ENCODE measurements around the gene TUNAR.
"Not testable (repeated sequence)": the region's sequence is repeated elsewhere in the genome, so short reads cannot be mapped to it uniquely, and the experiment has no call there.

The TUNAR gene

DNA sequence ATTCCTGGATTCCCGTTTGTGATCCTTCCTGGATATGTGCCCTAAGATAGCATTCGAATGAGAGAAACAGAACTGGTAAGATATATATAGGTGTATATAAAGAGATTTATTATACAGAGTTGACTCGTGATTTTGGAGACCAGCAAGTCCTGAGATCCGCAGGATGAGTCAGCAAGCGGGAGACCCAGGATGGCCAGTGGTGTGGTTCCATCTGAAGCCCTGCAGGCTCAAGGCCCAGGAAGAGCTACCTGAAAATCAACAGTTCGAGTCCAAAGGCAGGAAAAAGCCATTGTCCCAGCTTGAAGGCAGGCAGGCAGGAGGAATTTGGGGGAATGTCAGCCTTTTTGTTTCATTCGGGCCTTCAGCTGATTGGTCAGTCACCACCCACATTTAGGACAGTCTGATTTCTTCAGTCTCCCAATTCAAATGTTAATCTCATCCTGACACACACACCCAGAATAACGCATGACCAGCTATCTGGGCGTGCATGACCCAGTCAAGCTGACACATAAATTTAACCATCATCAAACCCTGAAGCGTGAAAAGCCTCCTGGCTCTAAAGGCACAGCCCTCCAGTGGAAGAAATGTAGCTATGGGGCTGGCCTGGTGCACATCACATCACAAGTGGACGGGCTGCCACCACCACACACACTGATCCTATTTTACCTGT, 44.3 kb downstream of the TUNAR start:
- no peak for DNase-seq

DNA sequence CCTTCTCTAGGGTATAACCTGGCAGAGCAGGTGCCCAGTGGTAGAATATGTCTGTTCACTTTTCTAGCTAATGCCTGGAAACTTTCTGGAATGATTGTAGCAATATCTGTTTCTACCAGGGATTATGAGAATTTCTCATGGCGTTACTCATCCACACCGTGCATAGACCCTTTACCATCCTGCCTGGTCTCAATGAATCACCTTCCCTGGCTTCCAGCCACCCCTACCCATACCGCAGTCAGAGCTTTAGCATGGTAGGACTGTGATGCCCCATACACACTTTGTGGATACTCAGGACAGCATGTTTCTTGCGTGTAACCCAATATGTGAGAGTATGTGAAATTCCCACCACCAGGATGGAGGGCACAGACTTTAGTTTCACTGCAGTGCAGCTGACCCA, 45.4 kb downstream of the TUNAR start:
- DNase-seq, result no peak

DNA sequence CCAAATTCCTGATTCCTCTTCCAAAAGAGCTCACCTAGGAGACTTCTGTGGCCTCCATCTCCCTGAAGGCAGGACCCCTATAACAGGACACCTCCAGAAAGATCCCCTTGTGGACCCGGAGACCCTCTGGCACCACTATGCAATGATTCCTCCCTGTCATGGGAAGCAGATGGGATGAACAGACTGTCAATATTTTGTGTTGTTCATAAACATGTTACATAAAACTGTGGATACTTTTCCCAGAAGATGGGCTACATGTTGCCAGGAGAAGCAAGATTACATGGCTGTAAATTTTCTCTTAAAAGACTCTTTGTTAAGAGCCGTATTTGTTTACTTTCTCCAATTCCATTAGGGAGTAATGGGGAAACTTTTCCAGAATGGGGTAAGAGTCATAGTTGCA, 52.1 kb downstream of the TUNAR start:
- DNase-seq, result no peak

DNA sequence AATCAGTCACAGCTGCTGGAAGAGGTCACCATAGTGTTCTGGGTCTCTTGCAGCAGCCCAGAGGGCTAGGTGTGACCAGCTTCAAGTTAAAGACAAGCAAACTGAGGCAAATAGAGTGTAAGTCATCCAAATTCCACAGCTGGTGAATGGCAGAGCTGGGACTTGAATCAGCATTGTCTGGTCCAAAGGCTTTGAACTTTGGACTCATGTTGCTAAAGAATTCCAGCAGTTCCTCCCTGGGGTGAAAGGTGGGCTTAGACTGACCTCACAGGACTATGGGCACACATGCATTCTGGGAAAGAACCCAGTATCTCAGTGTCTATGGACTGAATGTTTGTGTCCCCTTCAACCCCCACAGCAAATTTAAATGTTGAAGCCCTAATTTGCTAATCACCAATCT, 54.8 kb downstream of the TUNAR start:
- DNase-seq, result no peak

DNA sequence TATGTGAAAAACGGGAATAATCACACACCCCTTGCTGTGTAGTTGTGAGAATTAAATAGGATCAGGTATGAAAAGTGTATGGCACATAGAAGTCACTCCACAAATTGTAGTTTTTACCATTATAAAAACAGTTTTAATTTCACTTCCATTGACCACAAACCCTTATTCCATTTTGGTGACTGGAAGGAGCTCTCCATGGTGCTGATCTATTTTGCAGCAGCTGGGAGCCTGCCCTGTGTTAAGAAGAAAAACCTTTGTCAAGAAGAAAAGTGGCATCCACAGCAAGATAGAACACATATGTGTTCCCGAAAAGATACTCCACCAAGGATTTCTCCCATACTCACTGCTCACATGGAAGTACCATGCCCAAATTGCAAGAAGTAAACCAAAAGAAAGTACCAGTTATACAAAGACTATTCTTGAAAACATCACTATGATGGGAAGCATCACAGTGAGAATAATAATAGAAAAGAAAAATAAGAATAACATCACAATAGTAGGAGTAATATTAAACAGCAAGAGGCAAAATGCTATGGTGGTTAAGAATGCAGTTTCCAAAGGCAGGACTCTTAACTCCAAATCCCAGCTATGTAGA, 58.7 kb downstream of the TUNAR start:
- no peak for DNase-seq

DNA sequence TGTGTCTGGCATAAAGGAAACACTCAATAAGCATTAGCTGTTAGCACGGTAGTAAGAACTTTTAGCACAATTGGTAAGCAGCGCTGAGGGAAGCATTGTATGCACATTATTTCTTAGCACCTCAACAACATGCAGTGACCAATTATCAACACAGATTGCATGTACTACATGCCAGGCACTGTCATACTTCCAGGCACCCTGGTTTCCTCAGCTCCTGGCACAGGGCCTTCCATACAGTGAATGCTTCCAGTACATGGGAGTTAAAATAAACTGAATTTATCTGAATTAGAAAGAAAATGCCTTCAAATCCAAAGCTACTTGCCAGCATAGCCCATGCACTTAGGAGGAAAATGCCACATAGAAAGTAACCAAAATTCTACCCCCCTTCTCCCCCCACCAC, 59.4 kb downstream of the TUNAR start:
- DNase-seq, result no peak

DNA sequence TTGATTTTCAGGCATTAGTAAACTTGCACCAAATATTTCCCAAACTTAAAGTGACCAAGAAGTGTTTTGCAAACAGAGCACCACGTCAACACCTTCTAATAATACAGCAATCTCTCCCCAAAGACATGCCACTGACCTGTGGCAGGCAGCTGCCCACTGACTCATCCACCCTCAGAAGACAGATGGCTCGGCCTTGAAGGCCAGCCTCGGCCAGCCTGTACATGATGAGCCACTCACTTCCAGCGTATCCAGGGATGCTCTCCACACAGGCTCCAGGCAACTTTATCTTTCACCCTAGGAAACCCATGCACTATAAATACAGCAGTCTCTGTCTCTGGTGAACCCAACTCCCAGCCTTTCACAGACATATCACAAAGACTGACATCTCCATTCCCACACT, 62.7 kb downstream of the TUNAR start:
- DNase-seq, result no peak

DNA sequence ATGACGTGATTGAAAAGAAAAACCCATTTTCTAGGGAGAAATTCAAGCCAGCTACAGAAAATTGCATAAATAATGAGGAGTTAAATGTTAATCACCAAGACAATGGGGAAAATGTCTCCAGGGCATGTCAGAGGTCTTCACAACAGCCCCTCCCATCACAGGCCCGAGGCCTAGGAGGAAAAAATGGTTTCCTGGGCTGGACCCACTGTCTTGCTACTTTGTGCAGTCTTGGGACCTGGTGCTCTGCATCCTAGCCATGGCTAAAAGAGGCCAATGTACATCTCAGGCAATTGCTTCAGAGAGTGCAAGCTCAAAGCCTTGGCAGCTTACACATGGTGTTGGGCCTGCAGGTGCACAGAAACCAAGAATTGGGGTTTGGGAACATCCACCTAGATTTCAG, 65.3 kb downstream of the TUNAR start:
- no peak for DNase-seq

DNA sequence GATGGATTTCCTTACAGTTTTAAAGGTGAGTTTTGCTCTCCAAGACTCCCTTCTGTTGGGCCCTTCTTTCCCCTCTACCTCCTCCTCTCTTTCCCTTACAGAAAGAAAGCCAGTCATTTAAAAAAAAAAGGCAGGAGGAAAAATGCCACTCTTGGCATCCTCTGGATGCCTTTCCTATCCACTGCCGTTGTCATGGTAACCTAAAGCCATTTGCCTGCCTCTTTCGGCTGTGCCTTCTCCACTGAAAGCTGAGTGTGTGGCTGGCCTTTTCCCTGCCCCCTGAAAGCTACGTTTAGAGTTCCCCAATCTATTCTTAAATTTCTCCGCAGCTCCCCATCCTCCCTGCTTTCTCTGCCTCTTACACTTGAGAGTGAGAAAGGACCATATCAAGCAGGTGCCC, 67.1 kb downstream of the TUNAR start:
- DNase-seq, result no peak

DNA sequence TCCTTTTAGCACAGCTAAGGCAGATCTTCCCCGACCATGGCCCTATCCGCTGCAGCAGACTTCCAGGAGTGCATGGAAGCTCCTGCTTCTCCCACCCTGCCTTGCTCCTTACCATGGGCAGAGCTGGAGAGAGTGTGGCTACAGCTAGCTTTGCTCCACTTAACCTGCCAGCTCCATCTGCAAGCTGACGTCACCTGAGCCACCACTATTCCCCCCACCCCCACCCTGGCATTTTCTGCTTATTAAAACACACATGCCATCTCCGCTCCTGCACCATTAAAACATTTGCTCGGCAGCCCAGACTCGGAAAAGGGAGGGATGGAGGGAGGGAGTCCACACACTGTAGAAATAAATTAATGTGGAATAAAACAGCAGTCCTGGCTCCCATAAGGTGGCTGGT, 67.8 kb downstream of the TUNAR start:
- no peak for DNase-seq

DNA sequence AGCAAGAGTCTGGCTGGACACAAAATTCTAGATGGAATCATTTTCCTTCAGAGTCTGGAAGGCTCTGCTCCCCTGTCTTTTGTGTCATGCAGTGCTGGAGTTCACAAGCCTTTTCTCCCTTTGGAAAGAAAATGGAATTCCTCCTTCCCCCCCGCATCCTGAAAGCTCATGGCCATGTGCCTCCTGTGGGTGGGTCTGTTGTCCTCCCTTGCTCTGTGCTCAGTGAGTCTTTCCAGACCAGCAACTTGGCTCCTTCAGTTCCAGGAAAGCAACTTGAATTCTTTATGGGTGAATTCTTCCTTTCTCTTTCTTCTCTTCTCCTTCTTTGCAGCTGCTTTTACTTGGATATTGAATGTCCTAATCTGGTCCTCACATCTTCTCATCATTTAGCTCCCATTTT, 70.2 kb downstream of the TUNAR start:
- no peak for DNase-seq

DNA sequence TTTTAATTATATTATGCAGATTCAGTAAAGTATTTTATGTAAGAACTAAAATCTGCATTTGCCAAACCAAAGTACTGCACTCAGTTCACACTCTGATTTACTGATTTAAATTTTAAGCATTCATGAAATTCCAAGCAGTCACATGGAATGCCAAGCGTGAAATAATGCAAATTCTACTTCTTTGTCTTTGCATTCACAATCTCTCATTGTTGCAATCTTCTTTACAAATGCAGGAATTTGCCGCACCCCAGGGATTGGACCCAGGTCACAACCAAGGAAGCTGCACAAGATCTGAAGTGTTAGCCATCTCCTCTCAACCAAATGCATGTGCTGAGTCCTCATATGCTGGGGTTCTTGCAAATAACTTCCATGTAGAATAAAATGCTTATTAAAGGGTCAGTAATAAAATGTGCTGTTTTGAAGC, 71.9 kb downstream of the TUNAR start:
- DNase-seq, result no peak

DNA sequence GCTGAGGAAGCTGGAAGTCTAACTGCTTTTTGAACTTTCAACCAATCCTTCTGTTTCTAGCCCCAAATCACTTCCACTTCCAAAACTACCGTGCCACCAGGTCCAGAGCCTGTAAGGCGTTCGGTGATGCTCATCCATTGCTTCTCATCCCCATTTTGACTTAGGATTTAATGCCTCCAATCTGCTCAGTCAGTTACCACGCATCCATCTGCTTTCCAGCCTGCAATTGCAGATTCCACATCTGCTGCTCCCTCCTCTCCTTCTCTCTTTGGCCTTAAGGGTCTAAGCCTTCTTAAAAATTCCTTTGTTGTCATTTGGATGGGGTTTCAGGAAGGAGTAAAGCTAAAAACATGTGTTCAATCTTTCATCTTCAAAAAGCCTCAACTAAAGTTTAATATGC, 74.7 kb downstream of the TUNAR start:
- DNase-seq, result no peak

DNA sequence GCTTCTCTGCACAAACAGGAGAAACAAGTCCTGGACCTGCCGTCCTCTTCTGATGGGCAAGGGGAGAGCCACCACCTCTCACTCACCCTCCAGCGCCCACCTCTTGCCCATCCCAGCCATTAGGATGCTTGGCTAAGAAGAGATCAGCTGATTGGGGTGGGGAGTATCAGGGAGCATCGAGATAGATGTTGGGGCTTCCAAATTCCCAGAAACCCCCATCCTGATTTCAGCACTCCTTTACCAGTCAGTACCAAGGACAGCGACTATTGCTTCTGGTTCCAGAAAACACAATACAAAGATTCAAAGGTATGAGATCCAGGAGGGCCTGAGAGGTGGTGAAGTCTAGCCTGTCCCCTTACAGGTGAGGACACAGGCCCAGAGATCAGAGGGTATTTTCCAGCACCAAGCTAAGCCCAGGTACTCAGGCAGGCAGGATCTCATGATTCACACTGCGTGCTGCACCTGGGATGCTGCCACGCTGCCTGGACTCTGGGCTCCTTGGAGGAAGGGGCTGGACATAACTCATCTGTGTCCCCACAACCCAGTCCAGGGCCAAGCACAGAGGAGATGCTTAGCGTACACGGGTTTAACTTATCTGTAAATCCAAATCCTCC, 76.6 kb downstream of the TUNAR start:
- no peak for DNase-seq

DNA sequence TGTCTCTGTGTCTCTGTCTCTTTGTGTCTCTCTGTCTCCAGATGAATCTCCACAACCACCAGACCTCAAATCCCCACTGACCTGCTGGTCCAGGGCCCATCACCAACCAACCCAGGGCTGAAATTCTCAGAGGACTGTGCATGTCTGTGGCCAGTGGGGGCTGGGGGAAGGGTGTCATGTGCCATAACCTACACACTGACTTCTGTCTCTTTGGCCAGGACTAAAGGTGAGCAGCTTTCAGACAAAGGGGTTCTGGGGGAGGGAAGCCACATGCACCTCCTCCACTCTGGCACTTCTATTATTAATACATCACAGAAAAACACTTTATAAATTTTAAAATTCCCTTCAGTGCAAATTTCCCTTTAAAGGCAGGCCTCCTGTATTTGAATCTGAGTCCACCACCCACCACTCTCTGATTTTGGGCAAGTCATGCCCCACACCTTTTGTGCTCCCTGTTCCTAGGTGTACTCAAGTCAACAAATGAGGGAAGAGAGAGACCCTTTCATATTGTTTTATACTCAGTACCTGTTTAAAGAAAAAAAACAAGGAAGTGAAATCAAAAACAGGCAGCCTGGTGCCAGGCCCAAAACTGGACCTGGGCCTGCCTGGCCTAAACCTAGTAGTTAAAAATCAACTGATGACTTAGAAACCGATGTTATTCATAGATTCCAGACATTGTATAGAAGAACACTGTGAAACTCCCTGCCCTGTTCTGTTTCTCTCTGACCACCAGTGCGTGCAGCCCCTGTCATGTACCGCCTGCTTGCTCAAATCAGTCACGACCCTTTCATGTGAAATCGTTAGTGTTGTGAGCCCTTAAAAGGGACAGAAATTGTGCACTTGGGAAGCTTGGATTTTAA, 80.2 kb downstream of the TUNAR start:
- no peak for DNase-seq

DNA sequence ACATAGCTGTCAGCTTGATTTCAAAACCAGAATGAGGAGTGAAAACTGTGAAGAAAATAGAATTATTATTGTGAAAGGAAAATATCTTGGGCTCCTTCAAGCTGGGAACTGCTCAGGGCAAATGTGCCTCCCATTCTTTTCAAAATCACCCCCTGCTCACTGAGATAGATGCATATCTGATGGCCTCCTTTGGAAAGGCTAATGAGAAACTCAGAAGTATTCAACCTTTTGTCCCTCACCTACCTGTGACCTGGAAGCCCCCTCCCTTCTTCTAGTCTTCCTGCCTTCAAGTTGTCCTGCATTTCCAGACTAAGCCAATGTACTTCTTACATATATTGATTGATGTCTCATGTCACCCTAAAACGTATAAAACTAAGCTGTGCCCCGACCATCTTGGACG, 81.5 kb downstream of the TUNAR start:
- no peak for DNase-seq

DNA sequence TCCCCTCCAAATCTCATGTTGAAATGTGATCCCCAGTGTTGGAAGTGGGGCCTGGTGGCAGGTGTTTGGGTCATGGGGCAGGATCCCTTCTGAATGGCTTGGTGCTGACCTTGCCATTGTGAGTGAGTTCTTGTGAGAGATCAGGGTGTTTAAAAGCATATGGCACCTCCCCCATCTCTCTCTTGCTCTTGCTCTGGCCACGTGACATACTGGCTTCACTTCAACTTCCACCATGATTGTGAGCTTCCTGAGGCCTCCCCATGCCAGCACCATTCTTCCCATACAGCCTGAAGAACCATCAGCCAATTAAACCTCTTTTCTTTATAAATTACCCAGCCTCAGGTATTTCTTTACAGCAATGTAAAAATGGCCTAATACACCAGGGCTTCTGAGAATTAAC, 82.7 kb downstream of the TUNAR start:
- DNase-seq, result no peak

DNA sequence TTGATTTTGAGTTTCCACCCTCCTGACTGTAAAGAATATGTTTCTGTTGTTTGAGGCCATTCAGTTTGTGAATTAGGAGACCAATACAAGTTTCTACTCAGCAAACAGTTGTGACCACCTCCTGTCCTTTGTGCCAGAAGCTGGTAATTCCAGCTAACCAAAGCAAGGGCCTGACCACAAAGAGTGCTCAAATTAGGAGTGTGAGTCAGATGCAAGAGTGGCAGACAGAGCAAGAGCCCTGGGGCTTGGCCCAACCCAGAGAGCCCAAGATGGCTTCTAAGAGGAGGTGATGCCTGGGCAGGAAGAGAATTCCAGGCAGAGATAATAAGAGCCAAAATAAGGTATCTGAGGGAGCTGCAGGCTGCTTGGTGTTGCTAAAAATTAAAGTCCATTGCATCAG, 84.8 kb downstream of the TUNAR start:
- DNase-seq, result no peak

DNA sequence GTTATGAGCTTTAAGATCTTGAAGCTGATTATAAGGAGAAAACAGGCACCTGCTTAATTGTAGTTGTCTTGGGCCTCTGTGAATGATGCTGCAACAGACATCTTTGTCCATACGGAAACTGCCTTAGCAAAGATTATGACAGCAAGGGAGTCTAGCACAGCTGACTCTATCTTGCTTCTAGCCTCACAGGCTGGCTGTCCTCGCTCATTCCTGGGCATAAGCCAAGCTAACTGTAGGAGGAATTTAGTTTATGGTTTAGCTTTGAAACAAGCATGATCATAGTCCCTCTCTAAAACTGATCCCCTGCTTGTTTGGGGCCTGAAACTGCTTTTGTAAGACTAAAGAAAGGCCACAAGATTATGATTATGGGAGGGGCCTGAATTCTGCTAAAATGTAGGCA, 88.3 kb downstream of the TUNAR start:
- DNase-seq, result no peak

DNA sequence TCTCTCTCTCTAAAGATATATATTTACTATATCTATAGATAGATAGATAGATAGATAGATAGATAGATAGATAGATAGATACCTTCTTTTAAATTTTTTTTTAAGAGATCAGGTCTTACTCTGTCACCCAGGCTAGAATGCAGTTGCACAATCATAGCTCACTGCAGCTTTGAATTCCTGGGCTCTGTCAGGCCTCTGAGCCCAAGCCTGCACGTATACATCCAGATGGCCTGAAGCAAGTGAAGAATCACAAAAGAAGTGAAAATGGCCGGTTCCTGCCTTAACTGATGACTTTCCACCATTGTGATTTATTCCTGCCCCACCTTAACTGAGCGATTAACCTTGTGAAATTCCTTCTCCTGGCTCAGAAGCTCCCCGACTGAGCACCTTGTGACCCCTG, 91.4 kb downstream of the TUNAR start:
- not testable (repeated sequence) for DNase-seq
